ENCODE measurements around the gene GATA3. TPM values are rescaled to one million over a fixed set of nuclear protein-coding genes. Genes with fewer than 3 reads are reported as not detected.

GATA3 gene
- total RNA-seq, 1 experiment from 2014 or later: 5.9 TPM

DNA sequence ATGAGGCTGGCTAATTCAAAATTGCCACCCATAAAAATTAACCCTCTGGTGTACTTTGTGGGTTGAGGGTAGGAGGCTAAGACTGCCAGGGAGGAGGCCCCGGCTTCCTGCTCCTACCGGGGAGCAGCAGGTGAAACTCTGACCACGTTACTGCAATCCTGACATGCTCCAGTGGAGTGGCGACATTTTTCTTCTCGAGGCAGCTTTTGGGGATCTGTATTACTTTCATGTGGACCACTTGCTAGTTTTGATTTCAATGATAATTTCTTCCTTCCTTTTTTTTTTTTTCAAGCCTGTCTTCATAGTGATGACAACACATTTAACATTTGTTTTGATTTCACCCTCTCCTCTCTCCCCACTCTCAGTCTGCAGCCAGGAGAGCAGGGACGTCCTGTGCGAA, 14.6 kb downstream of the GATA3 start:
- no peaks in the 10 kb centered on the region; the same call in 1 of the 2 replicates for H3K36me3 ChIP-seq (ENCODE audit: control insufficient read depth, insufficient read depth, low read length)
- no peaks in the 10 kb centered on the region for H3K4me1 ChIP-seq (ENCODE audit: control insufficient read depth, insufficient read depth, low read length)
- no TSS peak for BruUV-seq (replicated peaks)
- DNase-seq (ENCODE audit: low read depth, low spot score) (no peak), ATAC-seq (no peak)
- CTCF ChIA-PET: no interaction called here
- in situ Hi-C loops (cut with HindIII; ENCODE audit: low pct_unique_long_range_greater_than_20kb, low sequenced_read_pairs): no loop called here
- intact Hi-C loops (cut with micrococcal nuclease; ENCODE audit: unreplicated experiment): no loop called here
- POLR2A ChIA-PET: no interaction called here
- no peak overlapping the region for H3K4me3 ChIP-seq (ENCODE audit: low read depth in 2 of 2, low read length in 2 of 2)
- TF ChIP-seq SIN3A (IDR thresholded peaks at IDR 0.05; ENCODE audit: borderline replicate concordance, insufficient read depth, low read depth, low read length): no peak
- TF ChIP-seq, protein P1, sequence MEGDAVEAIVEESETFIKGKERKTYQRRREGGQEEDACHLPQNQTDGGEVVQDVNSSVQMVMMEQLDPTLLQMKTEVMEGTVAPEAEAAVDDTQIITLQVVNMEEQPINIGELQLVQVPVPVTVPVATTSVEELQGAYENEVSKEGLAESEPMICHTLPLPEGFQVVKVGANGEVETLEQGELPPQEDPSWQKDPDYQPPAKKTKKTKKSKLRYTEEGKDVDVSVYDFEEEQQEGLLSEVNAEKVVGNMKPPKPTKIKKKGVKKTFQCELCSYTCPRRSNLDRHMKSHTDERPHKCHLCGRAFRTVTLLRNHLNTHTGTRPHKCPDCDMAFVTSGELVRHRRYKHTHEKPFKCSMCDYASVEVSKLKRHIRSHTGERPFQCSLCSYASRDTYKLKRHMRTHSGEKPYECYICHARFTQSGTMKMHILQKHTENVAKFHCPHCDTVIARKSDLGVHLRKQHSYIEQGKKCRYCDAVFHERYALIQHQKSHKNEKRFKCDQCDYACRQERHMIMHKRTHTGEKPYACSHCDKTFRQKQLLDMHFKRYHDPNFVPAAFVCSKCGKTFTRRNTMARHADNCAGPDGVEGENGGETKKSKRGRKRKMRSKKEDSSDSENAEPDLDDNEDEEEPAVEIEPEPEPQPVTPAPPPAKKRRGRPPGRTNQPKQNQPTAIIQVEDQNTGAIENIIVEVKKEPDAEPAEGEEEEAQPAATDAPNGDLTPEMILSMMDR (IDR thresholded peaks at IDR 0.05): no peak
- TF ChIP-seq TCF7L2 (IDR thresholded peaks at IDR 0.05; ENCODE audit: low read depth, low read length): no peak
- no peak for TF ChIP-seq POLR2AphosphoS5 (IDR thresholded peaks at IDR 0.05; ENCODE audit: low read depth, low read length)
- TF ChIP-seq, protein P2, sequence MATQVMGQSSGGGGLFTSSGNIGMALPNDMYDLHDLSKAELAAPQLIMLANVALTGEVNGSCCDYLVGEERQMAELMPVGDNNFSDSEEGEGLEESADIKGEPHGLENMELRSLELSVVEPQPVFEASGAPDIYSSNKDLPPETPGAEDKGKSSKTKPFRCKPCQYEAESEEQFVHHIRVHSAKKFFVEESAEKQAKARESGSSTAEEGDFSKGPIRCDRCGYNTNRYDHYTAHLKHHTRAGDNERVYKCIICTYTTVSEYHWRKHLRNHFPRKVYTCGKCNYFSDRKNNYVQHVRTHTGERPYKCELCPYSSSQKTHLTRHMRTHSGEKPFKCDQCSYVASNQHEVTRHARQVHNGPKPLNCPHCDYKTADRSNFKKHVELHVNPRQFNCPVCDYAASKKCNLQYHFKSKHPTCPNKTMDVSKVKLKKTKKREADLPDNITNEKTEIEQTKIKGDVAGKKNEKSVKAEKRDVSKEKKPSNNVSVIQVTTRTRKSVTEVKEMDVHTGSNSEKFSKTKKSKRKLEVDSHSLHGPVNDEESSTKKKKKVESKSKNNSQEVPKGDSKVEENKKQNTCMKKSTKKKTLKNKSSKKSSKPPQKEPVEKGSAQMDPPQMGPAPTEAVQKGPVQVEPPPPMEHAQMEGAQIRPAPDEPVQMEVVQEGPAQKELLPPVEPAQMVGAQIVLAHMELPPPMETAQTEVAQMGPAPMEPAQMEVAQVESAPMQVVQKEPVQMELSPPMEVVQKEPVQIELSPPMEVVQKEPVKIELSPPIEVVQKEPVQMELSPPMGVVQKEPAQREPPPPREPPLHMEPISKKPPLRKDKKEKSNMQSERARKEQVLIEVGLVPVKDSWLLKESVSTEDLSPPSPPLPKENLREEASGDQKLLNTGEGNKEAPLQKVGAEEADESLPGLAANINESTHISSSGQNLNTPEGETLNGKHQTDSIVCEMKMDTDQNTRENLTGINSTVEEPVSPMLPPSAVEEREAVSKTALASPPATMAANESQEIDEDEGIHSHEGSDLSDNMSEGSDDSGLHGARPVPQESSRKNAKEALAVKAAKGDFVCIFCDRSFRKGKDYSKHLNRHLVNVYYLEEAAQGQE (IDR thresholded peaks at IDR 0.05; ENCODE audit: insufficient read depth in 1 of 2, low read depth in 2 of 2, low read length in 1 of 2): no peak
- H3K27me3 ChIP-seq (ENCODE audit: control insufficient read depth, insufficient read depth, low read length): no peaks in the 10 kb centered on the region
- H3K27ac ChIP-seq (ENCODE audit: low read length): no peak overlapping the region
- no peaks in the 10 kb centered on the region for H3K9me3 ChIP-seq (ENCODE audit: control insufficient read depth, insufficient read depth, low read depth, low read length)

DNA sequence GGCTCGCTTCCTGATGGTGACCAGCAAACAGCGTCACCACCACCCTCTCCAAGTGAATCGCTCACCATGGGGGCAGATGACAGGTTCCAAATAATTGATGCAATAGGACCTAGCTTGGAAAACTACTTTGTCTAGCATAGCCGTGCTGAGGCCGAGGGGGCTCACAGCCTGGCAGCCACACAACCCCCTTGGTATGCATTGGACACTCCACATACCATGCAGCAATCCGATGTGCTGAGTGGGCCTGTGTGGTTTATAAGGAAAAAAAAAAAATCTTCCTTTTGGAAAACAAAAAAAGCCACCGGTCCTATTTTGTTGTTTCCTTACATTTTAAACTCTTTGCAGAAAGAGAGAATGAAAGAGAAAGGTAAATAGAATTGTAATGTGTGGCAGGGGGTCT, 15.1 kb downstream of the GATA3 start:
- ChIA-PET CTCF (no interaction called here), POLR2A (no interaction called here)
- in situ Hi-C loops (cut with HindIII; ENCODE audit: low pct_unique_long_range_greater_than_20kb, low sequenced_read_pairs): no loop called here
- ATAC-seq: no peak
- intact Hi-C loops (cut with micrococcal nuclease; ENCODE audit: unreplicated experiment): no loop called here
- Histone ChIP-seq H3K36me3 (ENCODE audit: control insufficient read depth, insufficient read depth, low read length) (no peaks in the 10 kb centered on the region; the same call in 1 of the 2 replicates), H3K27me3 (ENCODE audit: control insufficient read depth, insufficient read depth, low read length) (no peaks in the 10 kb centered on the region), H3K4me3 (ENCODE audit: low read depth in 2 of 2, low read length in 2 of 2) (no peak overlapping the region), H3K4me1 (ENCODE audit: control insufficient read depth, insufficient read depth, low read length) (no peaks in the 10 kb centered on the region), H3K9me3 (ENCODE audit: control insufficient read depth, insufficient read depth, low read depth, low read length) (no peaks in the 10 kb centered on the region), H3K27ac (ENCODE audit: low read length) (no peak overlapping the region)
- BruUV-seq (replicated peaks): no TSS peak
- TF ChIP-seq TCF7L2 (IDR thresholded peaks at IDR 0.05; ENCODE audit: low read depth, low read length) (no peak), SIN3A (IDR thresholded peaks at IDR 0.05; ENCODE audit: borderline replicate concordance, insufficient read depth, low read depth, low read length) (no peak), POLR2AphosphoS5 (IDR thresholded peaks at IDR 0.05; ENCODE audit: low read depth, low read length) (no peak)
- TF ChIP-seq, protein P2 (IDR thresholded peaks at IDR 0.05; ENCODE audit: insufficient read depth in 1 of 2, low read depth in 2 of 2, low read length in 1 of 2): no peak
- TF ChIP-seq, protein P1 (IDR thresholded peaks at IDR 0.05): no peak
- DNase-seq (ENCODE audit: low read depth, low spot score): no peak
